ENCODE measurements around the gene ADGRG3.

GRCh38 chr16:57696240-57696639 lies 28.1 kb downstream of the ADGRG3 start:
- TF ChIP-seq, protein P1, sequence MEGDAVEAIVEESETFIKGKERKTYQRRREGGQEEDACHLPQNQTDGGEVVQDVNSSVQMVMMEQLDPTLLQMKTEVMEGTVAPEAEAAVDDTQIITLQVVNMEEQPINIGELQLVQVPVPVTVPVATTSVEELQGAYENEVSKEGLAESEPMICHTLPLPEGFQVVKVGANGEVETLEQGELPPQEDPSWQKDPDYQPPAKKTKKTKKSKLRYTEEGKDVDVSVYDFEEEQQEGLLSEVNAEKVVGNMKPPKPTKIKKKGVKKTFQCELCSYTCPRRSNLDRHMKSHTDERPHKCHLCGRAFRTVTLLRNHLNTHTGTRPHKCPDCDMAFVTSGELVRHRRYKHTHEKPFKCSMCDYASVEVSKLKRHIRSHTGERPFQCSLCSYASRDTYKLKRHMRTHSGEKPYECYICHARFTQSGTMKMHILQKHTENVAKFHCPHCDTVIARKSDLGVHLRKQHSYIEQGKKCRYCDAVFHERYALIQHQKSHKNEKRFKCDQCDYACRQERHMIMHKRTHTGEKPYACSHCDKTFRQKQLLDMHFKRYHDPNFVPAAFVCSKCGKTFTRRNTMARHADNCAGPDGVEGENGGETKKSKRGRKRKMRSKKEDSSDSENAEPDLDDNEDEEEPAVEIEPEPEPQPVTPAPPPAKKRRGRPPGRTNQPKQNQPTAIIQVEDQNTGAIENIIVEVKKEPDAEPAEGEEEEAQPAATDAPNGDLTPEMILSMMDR (IDR thresholded peaks at IDR 0.05 in 2 of 3, conservative IDR thresholded peaks at IDR 0.05 in 1 of 3; ENCODE audit: control insufficient read depth in 2 of 3, extremely low read depth in 1 of 3, insufficient read depth in 1 of 3, low read depth in 3 of 3, low read length in 3 of 3): no peak
- no peak for TF ChIP-seq POLR2A (IDR thresholded peaks at IDR 0.05; ENCODE audit: low read depth, low read length)
- no peak for TF ChIP-seq JUND (IDR thresholded peaks at IDR 0.05; ENCODE audit: low read depth, low read length)
- TF ChIP-seq TCF12 (IDR thresholded peaks at IDR 0.05; ENCODE audit: low read depth, low read length): no peak
- no peak for TF ChIP-seq TAF1 (IDR thresholded peaks at IDR 0.05; ENCODE audit: borderline replicate concordance, low read depth, low read length)
- TF ChIP-seq BCL11A (IDR thresholded peaks at IDR 0.05; ENCODE audit: low read depth, low read length): no peak
- no peak for TF ChIP-seq BRCA1 (IDR thresholded peaks at IDR 0.05; ENCODE audit: low read depth, low read length)
- no peak for TF ChIP-seq MTA2 (IDR thresholded peaks at IDR 0.05; ENCODE audit: low read depth)
- TF ChIP-seq POLR2AphosphoS5 (IDR thresholded peaks at IDR 0.05; ENCODE audit: low read length): no peak
- TF ChIP-seq ZNF592 (IDR thresholded peaks at IDR 0.05): no peak
